GM12892 (cell line): ENCODE measurements around the gene PTPN1.

Experiments used
- POLR2A ChIP-seq: IDR thresholded peaks from 2 replicates; pipeline ENCODE4 v1.6.1; 2011; ENCODE audit warnings: low read depth, low read length, control low read depth
- POLR2AphosphoS5 ChIP-seq: IDR thresholded peaks from 2 replicates; pipeline ENCODE4 v1.6.1; 2011; ENCODE audit warnings: low read depth, low read length, control low read depth

- no peak for TF ChIP-seq POLR2AphosphoS5
- TF ChIP-seq POLR2A: no peak
Measured at GRCh38 chr20:50496773-50497385, 13.3 kb upstream of the PTPN1 start.
